ENCODE data around the gene EIF2S2. TPM values are rescaled to one million over a fixed set of nuclear protein-coding genes. Genes with fewer than 3 reads are reported as not detected.
A peak's percentile ranks its signal among the peaks of the same experiment; 100 is the strongest.

The EIF2S2 gene
- total RNA-seq, 1 experiment from 2014 or later = 127 TPM

GRCh38 chr20:34122274-34122980 is 10.4 kb upstream of the EIF2S2 start:
- no peak for DNase-seq (ENCODE audit: low read depth)

- no peak for DNase-seq (ENCODE audit: low read depth)
Observed at GRCh38 chr20:34120213-34120612, 8.2 kb upstream of the EIF2S2 start.

- DNase-seq (ENCODE audit: low read depth) = no peak
Observed at GRCh38 chr20:34115232-34115631, 3.2 kb upstream of the EIF2S2 start.

GRCh38 chr20:34114809-34115208 is 2.8 kb upstream of the EIF2S2 start:
- DNase-seq (ENCODE audit: low read depth) = no peak

GRCh38 chr20:34112600-34113101 is 608 bp upstream of the EIF2S2 start:
- DNase-seq (ENCODE audit: low read depth) = peak; percentile 19

GRCh38 chr20:34110745-34111641 is 1.1 kb downstream of the EIF2S2 start:
- peak; percentile 37 for DNase-seq (ENCODE audit: low read depth)

- DNase-seq (ENCODE audit: low read depth) = no peak
Observed at GRCh38 chr20:34110025-34110744, 1.9 kb downstream of the EIF2S2 start.

GRCh38 chr20:34109442-34109841 is 2.6 kb downstream of the EIF2S2 start:
- DNase-seq (ENCODE audit: low read depth) = no peak

GRCh38 chr20:34108616-34109174 is 3.3 kb downstream of the EIF2S2 start:
- DNase-seq (ENCODE audit: low read depth) = no peak

GRCh38 chr20:34105978-34106675 is 5.9 kb downstream of the EIF2S2 start:
- DNase-seq (ENCODE audit: low read depth) = no peak

GRCh38 chr20:34104059-34104458 is 8.0 kb downstream of the EIF2S2 start:
- no peak for DNase-seq (ENCODE audit: low read depth)

GRCh38 chr20:34102342-34102741 is 9.7 kb downstream of the EIF2S2 start:
- DNase-seq (ENCODE audit: low read depth) = no peak

GRCh38 chr20:34100576-34100975 is 11.5 kb downstream of the EIF2S2 start:
- no peak for DNase-seq (ENCODE audit: low read depth)

- no peak for DNase-seq (ENCODE audit: low read depth)
Observed at GRCh38 chr20:34099675-34100074, 12.4 kb downstream of the EIF2S2 start.

- DNase-seq (ENCODE audit: low read depth) = no peak
Observed at GRCh38 chr20:34098570-34098969, 13.5 kb downstream of the EIF2S2 start.

- no peak for DNase-seq (ENCODE audit: low read depth)
Observed at GRCh38 chr20:34096699-34097444, 15.2 kb downstream of the EIF2S2 start.

GRCh38 chr20:34095825-34096224 is 16.2 kb downstream of the EIF2S2 start:
- DNase-seq (ENCODE audit: low read depth) = no peak

GRCh38 chr20:34093895-34094294 is 18.1 kb downstream of the EIF2S2 start:
- DNase-seq (ENCODE audit: low read depth) = no peak

GRCh38 chr20:34091637-34092200 is 20.3 kb downstream of the EIF2S2 start:
- no peak for DNase-seq (ENCODE audit: low read depth)

GRCh38 chr20:34090645-34091044 is 21.4 kb downstream of the EIF2S2 start:
- DNase-seq (ENCODE audit: low read depth) = no peak

Measured in Daoy (cell line).